Fibroblast of mammary gland (primary cell): ENCODE results near the gene ST8SIA5.
"Not testable (repeated sequence)": the region's sequence is repeated elsewhere in the genome, so short reads cannot be mapped to it uniquely, and the experiment has no call there.

Experiments
- DNase-seq: peaks from one replicate; pipeline ENCODE4 v3.0.0-alpha.2; 2010; ENCODE audit warnings: low read depth
- H3K4me3 ChIP-seq: 2 replicates; pipeline ENCODE4 v1.5.1; 2011; ENCODE audit warnings: low read depth, mild to moderate bottlenecking, low read length, moderate library complexity; ENCODE audit not compliant: control insufficient read depth
- CTCF ChIP-seq: conservative IDR thresholded peaks from 2 replicates; pipeline ENCODE4 v1.5.1; 2011; ENCODE audit warnings: low read depth, low read length, inconsistent platforms; ENCODE audit not compliant: control insufficient read depth, insufficient read depth

ST8SIA5 gene

DNA sequence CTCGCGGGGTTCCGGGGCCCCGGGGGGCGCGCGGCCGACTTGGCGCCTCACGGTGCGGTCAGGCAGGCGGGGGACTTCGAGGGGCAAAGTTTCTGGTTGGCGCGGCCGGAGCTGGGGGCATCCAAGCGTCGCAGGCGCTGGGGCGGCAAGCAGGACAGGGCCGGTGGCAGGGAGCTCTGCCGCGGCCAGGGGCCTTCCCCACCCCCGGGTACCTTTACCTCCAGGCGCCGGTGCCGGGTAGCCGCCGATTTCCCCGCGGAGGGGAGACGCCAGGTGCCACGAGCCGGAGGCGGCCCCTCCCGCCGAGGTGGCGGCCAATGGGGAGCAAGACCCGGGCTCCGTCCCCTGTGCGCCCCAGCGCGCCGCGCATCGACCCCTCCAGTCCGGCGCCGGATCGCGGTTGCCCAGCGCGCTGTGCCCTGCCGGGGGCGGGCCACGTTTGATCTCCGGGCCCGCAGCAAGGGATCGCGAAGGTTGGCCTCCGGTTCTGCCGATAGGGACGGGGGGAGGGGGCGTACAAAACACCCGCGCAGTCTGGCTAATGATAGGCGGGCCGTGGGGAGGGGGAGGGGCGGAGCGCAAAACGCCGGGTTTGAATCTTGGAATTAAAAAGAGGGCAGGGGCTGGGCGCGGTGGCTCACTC, at the start of gene ST8SIA5:
Gene ST8SIA5 (minus strand): TSS at position 495 of the 643 bp plus-strand sequence. CDS start 545 bp downstream, outside the sequence.
- DNase-seq = no peak
- peak within 1 kb of the TSS; percentile 33 for H3K4me3 ChIP-seq
- TF ChIP-seq CTCF = no peak

GRCh38 chr18:46795945-46796344, 39.1 kb upstream of the ST8SIA5 start:
- not testable (repeated sequence) for DNase-seq

DNA sequence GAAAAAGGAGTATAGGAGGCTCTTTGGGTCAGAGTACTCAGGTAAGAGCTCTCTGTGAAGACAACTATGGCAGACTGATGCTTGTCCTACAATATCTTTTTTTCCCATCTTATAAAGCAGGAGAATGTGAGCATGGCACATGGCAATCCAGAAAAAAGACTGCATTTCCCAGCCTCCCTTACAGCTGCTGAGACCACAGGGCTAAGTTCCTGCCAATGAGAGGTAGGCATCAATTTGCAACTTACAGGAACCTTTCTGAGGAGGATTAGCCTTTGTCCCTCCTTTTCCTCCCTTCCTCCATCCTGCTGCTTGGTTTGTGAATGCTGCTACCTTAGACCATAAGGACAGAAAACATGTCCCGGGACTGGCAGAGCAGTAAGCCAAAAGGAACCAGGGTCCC, 37.8 kb upstream of the ST8SIA5 start:
- no peak for DNase-seq
- no peak for TF ChIP-seq CTCF
- no peak overlapping the region for H3K4me3 ChIP-seq

More at GRCh38 chr18:46795945-46796344, 39.1 kb upstream of the ST8SIA5 start:
- H3K4me3 ChIP-seq = not testable (repeated sequence)

DNA sequence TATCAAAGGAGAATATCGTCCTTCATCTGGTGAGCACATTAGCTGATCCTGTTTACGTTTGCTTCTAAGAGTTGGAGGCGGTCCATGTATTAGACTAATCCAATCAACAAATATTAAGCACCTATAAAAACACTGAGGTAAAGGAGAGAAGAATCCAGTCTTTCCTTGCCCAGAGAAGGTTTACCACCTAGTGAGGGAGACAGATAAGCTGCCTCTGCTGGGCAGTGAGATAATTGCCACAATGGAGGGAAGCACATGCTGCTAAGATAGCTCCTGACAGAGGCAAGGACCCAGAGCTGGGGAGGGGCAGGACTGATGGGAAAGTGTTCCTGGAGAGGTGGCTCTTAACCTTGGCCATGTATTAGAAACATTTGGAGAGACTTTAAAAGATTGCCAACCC, 36.7 kb upstream of the ST8SIA5 start:
- no peak overlapping the region for H3K4me3 ChIP-seq
- TF ChIP-seq CTCF = peak; percentile 9
- no peak for DNase-seq

- DNase-seq = no peak
- H3K4me3 ChIP-seq = no peak overlapping the region
- no peak for TF ChIP-seq CTCF
These were observed 32.2 kb upstream of the ST8SIA5 start for GRCh38 chr18:46789088-46789487.

GRCh38 chr18:46787674-46788073, 30.8 kb upstream of the ST8SIA5 start:
- H3K4me3 ChIP-seq = no peak overlapping the region
- no peak for TF ChIP-seq CTCF
- DNase-seq = no peak

- no peak for DNase-seq
- no peak overlapping the region for H3K4me3 ChIP-seq
- TF ChIP-seq CTCF = no peak
These were observed 15.5 kb upstream of the ST8SIA5 start for GRCh38 chr18:46772357-46772756.
